Left cardiac atrium (tissue), 4 donors: ENCODE data around the gene FBXL7. TPM values are rescaled to one million over a fixed set of nuclear protein-coding genes. Genes with fewer than 3 reads are reported as not detected.
A peak's percentile ranks its signal among the peaks of the same experiment; 100 is the strongest.

ENCODE experiments used
- ATAC-seq, 2 donors: fragments of 200-7000 bp; cut with Tn5 transposase; one replicate each; pipeline ENCODE4 v1.9.1; 2020; ENCODE audit warnings: mild to moderate bottlenecking in 2 of 2, moderate library complexity in 2 of 2
- DNase-seq: peaks from one replicate; pipeline ENCODE4 v3.0.0-alpha.2; 2020
- intact Hi-C, 2 donors: fragments of 100-400 bp; cut with DNase I; formaldehyde crosslinking; loops; one replicate each; pipeline versions ENCODE4 v1.14.1 to v1.15.1; 2022 to 2023
- total RNA-seq, 2 donors: library from RNA; stranded (reverse); fragmentation: NEBNext Ultra II Directional; extraction: Animal tissue kit (Norgen Biotek cat#: 25700); gene quantifications; one replicate each; pipeline ENCODE4 v1.2.1, GENCODE V29; 2021
- donor health status: DM: no; HTN: yes; CAD: no.
- donor health status: DM: no; HTN: yes; CAD: no; lungs with severe emphysema.
- donor health status: DM: yes; HTN: yes; CAD: no.
- donor health status: Dilated cardiomyopathy.

Gene FBXL7
- total RNA-seq, 2 donors from 2014 or later: 18.1 to 19.8 TPM

- intact Hi-C loops: no loop called here
Measured at GRCh38 chr5:15776346-15776745, 276.4 kb downstream of the FBXL7 start.

DNA sequence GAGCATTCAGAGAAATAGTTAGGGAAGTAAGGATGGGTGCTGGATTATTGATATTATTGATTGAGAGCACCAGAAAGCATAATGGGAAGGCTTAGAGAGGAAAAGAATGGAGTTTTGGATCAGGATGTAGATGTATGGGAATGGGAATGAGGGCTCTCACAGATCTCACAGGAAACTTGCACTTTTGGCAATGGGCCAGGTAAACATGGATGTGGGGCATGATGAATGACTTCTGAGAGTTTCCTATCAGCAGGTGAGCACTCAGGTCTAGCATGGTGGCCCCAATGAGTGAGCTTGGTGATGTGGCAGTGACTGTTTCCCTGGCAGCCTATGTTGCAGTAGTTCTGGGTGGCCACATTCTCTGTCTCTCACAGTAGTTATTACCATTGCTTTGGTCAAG, 283.8 kb downstream of the FBXL7 start:
- intact Hi-C loops: no loop called here
- ATAC-seq (no peak), DNase-seq (no peak)

More at GRCh38 chr5:15776346-15776745, 276.4 kb downstream of the FBXL7 start:
- ATAC-seq (no peak), DNase-seq (no peak)

GRCh38 chr5:15785531-15785981, 285.6 kb downstream of the FBXL7 start:
- DNase-seq: no peak
- ATAC-seq: no peak
- intact Hi-C loops: no loop called here

GRCh38 chr5:15786326-15786725, 286.3 kb downstream of the FBXL7 start:
- intact Hi-C loops: no loop called here
- no peak for DNase-seq
- ATAC-seq: no peak

- ATAC-seq: peak in 1 of 2 donors; percentile 27
- DNase-seq: no peak
Measured at GRCh38 chr5:15786884-15787283, 286.9 kb downstream of the FBXL7 start.

DNA sequence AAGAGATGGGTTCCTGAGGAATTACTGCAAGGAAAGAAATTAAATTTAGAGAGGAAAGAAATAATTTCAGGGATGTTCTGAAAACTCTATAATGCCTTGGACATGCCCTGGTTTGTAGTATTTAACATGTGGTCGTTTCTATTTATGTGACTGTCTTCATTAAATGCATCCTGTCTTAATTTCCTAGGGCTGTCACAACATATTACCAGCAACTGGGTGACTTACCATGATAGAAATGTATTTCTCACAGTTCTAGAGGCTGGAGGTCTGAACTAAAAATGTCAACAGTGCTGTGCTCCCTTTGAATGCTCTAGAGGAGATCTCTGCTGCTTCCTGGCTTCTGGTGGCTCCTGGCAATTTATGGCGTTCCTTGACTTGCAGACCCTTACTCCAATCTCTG, 287.7 kb downstream of the FBXL7 start:
- DNase-seq (no peak), ATAC-seq (no peak)
- intact Hi-C loops: no loop called here

More at GRCh38 chr5:15786884-15787283, 286.9 kb downstream of the FBXL7 start:
- intact Hi-C loops: no loop called here

GRCh38 chr5:15789642-15790041, 289.7 kb downstream of the FBXL7 start:
- ATAC-seq (no peak), DNase-seq (no peak)
- intact Hi-C loops: no loop called here

DNA sequence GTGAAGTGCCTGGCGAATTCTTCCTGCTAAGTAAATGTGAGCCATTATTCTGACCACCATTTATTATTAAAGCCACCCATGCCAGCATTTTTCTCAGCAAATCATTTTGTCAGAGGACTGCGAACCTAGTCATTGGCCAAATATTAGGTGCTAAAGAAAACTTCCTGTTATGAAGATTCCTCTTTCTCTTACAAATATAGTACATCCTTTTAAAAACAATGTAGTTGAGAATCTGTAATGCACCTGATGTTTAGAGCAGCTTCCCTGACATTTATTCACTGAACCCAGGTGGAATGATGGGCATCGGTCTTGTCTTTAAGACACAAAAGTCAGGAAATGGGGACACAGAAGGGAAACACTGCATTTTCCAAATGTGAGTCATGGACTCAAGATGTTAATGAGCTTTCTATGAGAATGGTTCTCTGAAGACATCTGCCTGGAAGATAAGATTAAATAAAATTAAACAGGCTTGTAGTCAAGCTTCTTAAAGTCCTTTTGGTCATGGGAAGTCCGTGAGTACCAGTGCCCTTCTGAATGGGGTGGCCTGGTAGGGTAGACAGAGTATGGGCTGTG, 290.6 kb downstream of the FBXL7 start:
- intact Hi-C loops: no loop called here
- ATAC-seq (no peak), DNase-seq (no peak)

- intact Hi-C loops: no loop called here
- DNase-seq: no peak
- ATAC-seq: no peak
Measured at GRCh38 chr5:15791274-15791673, 291.3 kb downstream of the FBXL7 start.

DNA sequence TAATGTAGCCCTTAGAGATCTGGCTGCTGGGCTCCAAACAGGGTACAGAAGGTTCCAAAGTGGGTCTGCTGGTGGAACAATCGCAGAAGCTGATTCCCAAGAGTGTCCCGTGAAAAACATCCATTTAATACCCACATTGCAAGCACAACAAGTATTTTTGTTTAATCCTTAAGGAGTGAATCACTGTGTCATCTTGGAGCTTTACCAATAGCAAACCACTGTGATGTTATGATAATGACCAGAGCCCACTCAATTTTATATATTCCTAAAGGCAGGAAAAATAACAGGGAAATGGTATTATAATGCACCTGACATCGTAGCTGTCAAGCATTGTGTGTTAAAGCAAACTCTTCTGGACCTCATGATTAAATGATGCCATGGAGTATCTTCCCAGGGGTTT, 291.9 kb downstream of the FBXL7 start:
- ATAC-seq (no peak), DNase-seq (no peak)
- intact Hi-C loops: no loop called here

DNA sequence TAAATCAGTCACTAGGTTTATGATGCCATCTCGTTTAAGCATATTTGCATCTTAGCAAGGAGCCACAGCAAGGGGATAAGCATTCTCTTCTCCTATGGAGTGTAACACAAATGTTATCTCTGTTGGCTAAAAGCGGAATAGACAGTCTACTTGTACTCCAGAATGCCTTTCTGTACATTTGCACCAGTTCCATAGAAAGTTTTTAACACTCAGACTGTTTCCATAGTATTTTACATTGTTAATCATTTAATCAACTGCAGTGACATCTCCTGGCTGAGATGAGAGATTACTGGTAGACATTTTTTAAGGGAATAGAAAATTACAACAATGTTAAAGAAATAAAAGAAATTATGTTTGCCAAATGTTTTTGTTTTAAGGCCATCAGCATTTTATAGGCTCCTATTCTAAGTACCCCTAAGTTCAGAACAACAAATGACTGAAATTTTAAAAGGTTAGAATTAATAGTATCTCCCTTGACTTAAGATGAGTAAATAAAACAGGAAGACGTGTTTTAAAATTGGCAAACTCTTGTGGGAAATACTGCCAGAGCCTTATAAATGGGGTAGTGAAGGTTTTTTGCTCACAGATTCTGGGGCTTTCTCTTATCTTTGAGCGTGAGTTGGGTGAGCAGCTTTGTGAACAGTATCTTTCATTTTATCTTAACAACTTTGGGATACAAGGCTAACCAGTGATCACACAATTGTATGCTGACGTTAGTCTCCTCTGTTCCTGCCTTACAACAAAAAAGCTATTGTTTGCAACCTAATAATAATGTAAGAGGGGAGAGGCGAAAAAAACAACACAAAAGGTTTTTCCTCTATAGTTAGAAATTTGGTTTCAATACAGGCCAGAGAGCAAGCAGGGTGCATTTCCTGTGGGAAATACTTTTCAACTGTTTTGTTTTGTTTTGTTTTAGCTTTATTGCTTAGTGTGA, 294.3 kb downstream of the FBXL7 start:
- intact Hi-C loops: no loop called here
- DNase-seq (no peak), ATAC-seq (no peak)

GRCh38 chr5:15796096-15796495, 296.1 kb downstream of the FBXL7 start:
- DNase-seq: no peak
- no peak for ATAC-seq
- intact Hi-C loops: no loop called here

DNA sequence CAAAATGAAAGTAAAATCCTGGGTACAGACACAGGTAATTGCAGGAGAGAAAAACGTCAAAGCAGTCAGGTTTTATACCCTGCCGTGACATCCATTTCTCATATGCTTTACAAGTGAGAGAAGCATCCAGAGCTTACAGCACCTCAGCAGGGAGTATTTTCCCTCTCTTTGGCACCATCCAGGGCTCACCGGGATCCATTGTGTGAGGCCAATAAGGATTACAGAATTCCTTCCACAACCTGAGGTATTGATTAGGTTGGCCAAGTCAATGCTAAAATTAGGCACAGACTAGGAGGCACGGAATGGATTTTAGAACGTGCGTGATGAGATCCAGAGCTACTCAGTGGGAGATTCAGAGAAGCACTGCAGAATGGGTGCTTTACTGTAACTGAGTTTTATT, 296.6 kb downstream of the FBXL7 start:
- intact Hi-C loops: no loop called here
- no peak for DNase-seq
- no peak for ATAC-seq

- DNase-seq (no peak), ATAC-seq (no peak)
- intact Hi-C loops: no loop called here
Measured at GRCh38 chr5:15797116-15797515, 297.1 kb downstream of the FBXL7 start.

DNA sequence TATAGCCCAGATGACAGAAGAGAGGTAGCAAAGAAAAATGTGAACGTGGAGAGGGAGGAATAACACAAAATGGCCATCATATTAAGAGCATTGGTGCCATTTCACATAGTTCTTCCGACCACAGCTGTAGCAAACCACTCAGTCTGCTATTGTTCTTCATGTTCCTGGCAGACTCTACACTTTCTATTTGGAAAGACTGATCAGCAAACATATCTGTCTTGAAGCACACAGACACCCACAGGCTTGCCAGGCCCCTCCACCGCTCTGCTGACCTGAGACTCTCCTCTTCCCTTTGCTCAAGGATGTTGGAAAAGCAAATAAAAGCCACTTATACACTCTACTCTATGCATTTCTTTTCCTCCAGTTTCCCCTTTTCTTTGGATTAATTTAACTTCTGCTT, 298.0 kb downstream of the FBXL7 start:
- intact Hi-C loops: no loop called here
- ATAC-seq: peak; percentile 39 to 67
- DNase-seq: no peak

GRCh38 chr5:15799014-15799413, 299.0 kb downstream of the FBXL7 start:
- DNase-seq: no peak
- peak in 1 of 2 donors; percentile 34 for ATAC-seq
- intact Hi-C loops: no loop called here

DNA sequence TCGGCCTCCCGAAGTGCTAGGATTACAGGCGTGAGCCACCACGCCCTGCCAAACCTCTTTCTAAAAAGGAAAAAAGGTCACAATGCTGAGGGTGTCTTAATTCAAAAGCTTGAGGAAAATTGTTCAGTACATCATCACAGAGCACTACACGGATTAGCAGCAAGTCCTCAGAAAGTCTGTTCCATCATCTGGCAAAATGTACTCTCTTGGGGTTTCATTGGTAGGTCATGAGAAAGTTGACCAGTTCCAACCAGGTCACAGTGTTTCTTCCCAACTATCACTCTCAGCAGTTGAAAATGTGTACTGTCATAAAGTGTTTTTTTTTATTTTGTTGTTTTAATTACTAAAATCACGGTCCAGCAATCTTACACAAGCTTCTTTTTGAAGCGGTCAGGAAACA, 299.6 kb downstream of the FBXL7 start:
- ATAC-seq: no peak
- intact Hi-C loops: no loop called here
- DNase-seq: no peak

GRCh38 chr5:15803280-15803679, 303.3 kb downstream of the FBXL7 start:
- DNase-seq: no peak
- ATAC-seq: no peak
- intact Hi-C loops: no loop called here

DNA sequence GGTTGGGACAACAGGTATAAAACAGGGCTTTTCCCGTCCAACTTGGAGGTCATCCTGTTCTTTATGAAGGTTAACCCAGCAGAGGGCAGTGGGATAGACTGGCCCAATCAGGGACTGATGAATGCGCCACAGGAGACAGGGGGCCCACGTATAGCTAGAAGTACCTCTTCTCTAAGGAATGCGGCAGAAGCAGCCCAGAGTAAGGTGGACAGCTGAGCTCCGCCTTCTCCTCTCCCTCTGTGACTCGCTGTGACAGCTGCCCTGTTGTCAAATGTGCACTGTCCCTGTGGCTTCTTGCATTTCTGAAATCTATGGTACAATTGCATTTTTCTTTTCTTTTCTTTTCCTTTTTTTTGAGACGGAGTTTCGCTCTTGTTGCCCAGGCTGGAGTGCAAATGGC, 306.6 kb downstream of the FBXL7 start:
- no peak for ATAC-seq
- DNase-seq: no peak

DNA sequence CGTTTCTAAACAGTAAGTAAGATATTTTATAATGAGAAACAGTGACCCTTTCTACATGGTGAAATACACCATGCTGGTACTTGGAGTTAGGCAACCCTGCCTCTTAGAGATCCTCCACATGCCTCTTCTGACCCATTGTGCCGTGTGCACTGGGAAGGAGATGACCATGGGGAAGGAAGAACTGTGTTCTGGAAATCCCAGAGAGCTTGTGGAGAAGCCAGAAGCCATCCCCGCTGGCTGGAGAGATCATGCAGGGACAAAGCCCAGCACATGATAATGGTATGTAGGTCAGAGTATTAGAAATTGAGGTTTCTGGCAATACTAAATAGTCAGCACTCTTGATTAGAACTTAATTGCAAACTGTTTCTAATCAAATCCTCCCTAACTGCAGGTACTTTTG, 307.3 kb downstream of the FBXL7 start:
- intact Hi-C loops: no loop called here
- ATAC-seq (peak; percentile 67 to 75), DNase-seq (no peak)

More for the DNA sequence above, 306.6 kb downstream of the FBXL7 start:
- intact Hi-C loops: no loop called here

GRCh38 chr5:15807871-15808270, 307.9 kb downstream of the FBXL7 start:
- ATAC-seq (peak; percentile 91 to 92), DNase-seq (peak; percentile 32)
- intact Hi-C loops: no loop called here
